OCI-LY1 (cell line): Measurements from ENCODE around the gene CEP112.

Experiments
- H2AFZ ChIP-seq: fragments of 200-600 bp; sonication (generic), shearing (Covaris generic); 2 replicates; pipeline ENCODE4 v1.6.0; 2014; ENCODE audit warnings: antibody characterized with exemption, mild to moderate bottlenecking, low read length
- H3F3A ChIP-seq: fragments of 200-600 bp; sonication (generic), shearing (Covaris generic); 2 replicates; pipeline ENCODE4 v1.6.0; 2014; ENCODE audit warnings: mild to moderate bottlenecking, antibody characterized with exemption, low read length, moderate library complexity; ENCODE audit not compliant: insufficient read depth
- H3K27ac ChIP-seq: fragments of 200-600 bp; sonication (generic); 2 replicates; pipeline ENCODE4 v1.5.1; 2014; ENCODE audit warnings: low read length, mixed run types, mild to moderate bottlenecking, low read depth; ENCODE audit not compliant: poor library complexity, severe bottlenecking
- H3K27me3 ChIP-seq: fragments of 200-600 bp; sonication (generic); 2 replicates; pipeline ENCODE4 v1.6.0; 2014; ENCODE audit warnings: antibody characterized with exemption, mild to moderate bottlenecking, low read length, moderate library complexity; ENCODE audit not compliant: insufficient read depth
- H3K36me3 ChIP-seq: fragments of 200-600 bp; sonication (generic); 2 replicates; pipeline ENCODE4 v1.6.1; 2014; ENCODE audit warnings: mild to moderate bottlenecking, antibody characterized with exemption, low read length, moderate library complexity, mixed read lengths; ENCODE audit not compliant: insufficient read depth
- H3K4me1 ChIP-seq: fragments of 200-600 bp; sonication (generic); 2 replicates; pipeline ENCODE4 v1.5.1; 2014; ENCODE audit warnings: mild to moderate bottlenecking, low read length, moderate library complexity; ENCODE audit not compliant: insufficient read depth, severe bottlenecking
- H3K4me2 ChIP-seq: fragments of 200-600 bp; sonication (generic), shearing (Covaris generic); 2 replicates; pipeline ENCODE4 v1.6.1; 2014; ENCODE audit warnings: low read length
- H3K4me3 ChIP-seq: fragments of 200-600 bp; sonication (generic); 2 replicates; pipeline ENCODE4 v1.5.1; 2014; ENCODE audit warnings: low read length, low read depth, mild to moderate bottlenecking, mixed read lengths; ENCODE audit not compliant: poor library complexity, severe bottlenecking
- H3K79me2 ChIP-seq: fragments of 200-600 bp; shearing (Covaris generic); 2 replicates; pipeline ENCODE4 v1.6.1; 2016; ENCODE audit warnings: mixed run types, low read length, mixed read lengths; ENCODE audit not compliant: insufficient read depth
- H3K9ac ChIP-seq: fragments of 200-600 bp; sonication (generic), shearing (Covaris generic); 2 replicates; pipeline ENCODE4 v1.6.1; 2014; ENCODE audit warnings: mild to moderate bottlenecking, low read length, mixed read lengths
- H3K9me2 ChIP-seq: fragments of 200-600 bp; sonication (generic), shearing (Covaris generic); 2 replicates; pipeline ENCODE4 v1.6.1; 2014; ENCODE audit warnings: low read depth, mild to moderate bottlenecking, low read length, mixed read lengths
- H3K9me3 ChIP-seq: fragments of 200-600 bp; shearing (Covaris generic); 2 replicates; pipeline ENCODE4 v1.6.1; 2014; ENCODE audit warnings: low read length, mixed read lengths
- H4K20me1 ChIP-seq: fragments of 200-600 bp; sonication (generic), shearing (Covaris generic); 2 replicates; pipeline ENCODE4 v1.6.0; 2016; ENCODE audit warnings: mild to moderate bottlenecking, low read length; ENCODE audit not compliant: insufficient read depth
- CTCF ChIP-seq: fragments of 200-600 bp; sonication (generic), shearing (Covaris generic); IDR thresholded peaks from 2 replicates; pipeline ENCODE4 v1.5.1; 2017; ENCODE audit warnings: mild to moderate bottlenecking, antibody characterized with exemption, low read length, moderate library complexity, mixed read lengths
- EZH2 ChIP-seq: fragments of 200-600 bp; sonication (generic), shearing (Covaris generic); IDR thresholded peaks from 2 replicates; pipeline ENCODE4 v1.8.0; 2017; ENCODE audit warnings: borderline replicate concordance, mixed run types, mild to moderate bottlenecking, antibody characterized with exemption, low read length, moderate library complexity, mixed read lengths

CEP112 gene

GRCh38 chr17:65853816-65854215, 338.1 kb downstream of the CEP112 start:
- Histone ChIP-seq H3K27me3 (no peaks in the 10 kb centered on the region), H3K9me2 (no peaks in the 10 kb centered on the region), H3K79me2 (no peaks in the 10 kb centered on the region), H2AFZ (no peak overlapping the region), H3K4me3 (no peak overlapping the region), H3F3A (no peaks in the 10 kb centered on the region), H4K20me1 (no peaks in the 10 kb centered on the region), H3K27ac (no peak overlapping the region), H3K4me1 (no peaks in the 10 kb centered on the region), H3K9me3 (no peaks in the 10 kb centered on the region), H3K9ac (no peak overlapping the region), H3K4me2 (no peak overlapping the region), H3K36me3 (no peaks in the 10 kb centered on the region)
- TF ChIP-seq EZH2 = no peak
- no peak for TF ChIP-seq CTCF

DNA sequence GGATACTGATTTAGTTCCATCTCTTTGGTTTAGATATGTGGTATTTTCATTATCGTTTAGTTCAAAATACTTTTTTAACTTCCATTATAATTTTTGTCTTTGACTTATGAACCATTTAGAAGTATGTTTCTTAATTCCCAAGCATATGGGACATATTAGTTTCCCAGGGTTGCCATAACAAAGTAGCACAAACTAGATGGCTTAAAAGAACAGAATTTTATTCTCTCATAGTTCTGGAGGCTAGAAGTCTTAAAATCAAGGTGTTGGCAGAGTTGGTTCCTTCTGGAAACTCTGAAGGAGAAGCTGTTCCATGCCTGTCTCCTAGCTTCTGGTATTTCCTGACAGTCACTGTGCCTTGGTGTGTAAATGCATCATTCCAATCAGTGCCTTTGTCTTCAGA, 339.0 kb downstream of the CEP112 start:
- no peaks in the 10 kb centered on the region for H4K20me1 ChIP-seq
- no peaks in the 10 kb centered on the region for H3K27me3 ChIP-seq
- H3K9me2 ChIP-seq = no peaks in the 10 kb centered on the region
- no peaks in the 10 kb centered on the region for H3K4me1 ChIP-seq
- TF ChIP-seq CTCF (no peak), EZH2 (no peak)
- H3K36me3 ChIP-seq = no peaks in the 10 kb centered on the region
- H3K4me2 ChIP-seq = no peak overlapping the region
- no peak overlapping the region for H3K4me3 ChIP-seq
- H3K9me3 ChIP-seq = no peaks in the 10 kb centered on the region
- H3K9ac ChIP-seq = no peak overlapping the region
- no peaks in the 10 kb centered on the region for H3F3A ChIP-seq
- H3K79me2 ChIP-seq = no peaks in the 10 kb centered on the region
- H2AFZ ChIP-seq = no peak overlapping the region
- no peak overlapping the region for H3K27ac ChIP-seq

GRCh38 chr17:65851965-65852736, 339.8 kb downstream of the CEP112 start:
- no peak for TF ChIP-seq EZH2
- no peak for TF ChIP-seq CTCF
- H3K27ac ChIP-seq = no peak overlapping the region

More at GRCh38 chr17:65851965-65852736, 339.8 kb downstream of the CEP112 start:
- no peaks in the 10 kb centered on the region for H3K9me3 ChIP-seq
- no peak overlapping the region for H2AFZ ChIP-seq
- no peak overlapping the region for H3K4me2 ChIP-seq
- no peaks in the 10 kb centered on the region for H4K20me1 ChIP-seq
- H3K4me3 ChIP-seq = no peak overlapping the region
- no peaks in the 10 kb centered on the region for H3K9me2 ChIP-seq
- no peaks in the 10 kb centered on the region for H3F3A ChIP-seq
- H3K4me1 ChIP-seq = no peaks in the 10 kb centered on the region
- H3K79me2 ChIP-seq = no peaks in the 10 kb centered on the region
- H3K27me3 ChIP-seq = no peaks in the 10 kb centered on the region
- H3K9ac ChIP-seq = no peak overlapping the region
- H3K36me3 ChIP-seq = no peaks in the 10 kb centered on the region
